Activated CD8-positive, alpha-beta T cell treated with anti-CD3 and anti-CD28 coated beads for 36 hours (primary cell): ENCODE results near the gene ZNF678. TPM values are rescaled to one million over a fixed set of nuclear protein-coding genes. Genes with fewer than 3 reads are reported as not detected.

ENCODE experiments used
- ATAC-seq: fragments of 200-7000 bp; cut with Tn5 transposase; one replicate; pipeline ENCODE4 v1.10.0; 2021; ENCODE audit warnings: mild to moderate bottlenecking, moderate library complexity
- CTCF ChIA-PET: fragments of 350-600 bp; sonication (Branson Sonifier 250); formaldehyde crosslinking; loops from one replicate; lab custom pipeline; 2021; ENCODE audit warnings: antibody characterized with exemption; lab: Charles Lee
- POLR2A ChIA-PET: fragments of 350-600 bp; sonication (Branson Sonifier 250); formaldehyde crosslinking; loops from one replicate; lab custom pipeline; 2021; ENCODE audit warnings: antibody characterized with exemption; lab: Charles Lee
- DNase-seq: peaks from one replicate; pipeline ENCODE4 v3.0.0-alpha.2; 2020
- H3K27ac Mint-ChIP-seq: one replicate; pipeline ENCODE4 v1.8.0; 2021; ENCODE audit warnings: mild to moderate bottlenecking, mixed read lengths
- H3K27me3 Mint-ChIP-seq: one replicate; pipeline ENCODE4 v1.8.0; 2021; ENCODE audit warnings: mixed read lengths
- H3K36me3 Mint-ChIP-seq: one replicate; pipeline ENCODE4 v1.8.0; 2021; ENCODE audit warnings: low read depth, mixed read lengths
- H3K4me1 Mint-ChIP-seq: one replicate; pipeline ENCODE4 v1.8.0; 2021; ENCODE audit warnings: low read depth, mixed read lengths
- H3K4me3 Mint-ChIP-seq: one replicate; pipeline ENCODE4 v1.8.0; 2021; ENCODE audit warnings: mild to moderate bottlenecking, moderate library complexity, mixed read lengths
- H3K9me3 Mint-ChIP-seq: one replicate; pipeline ENCODE4 v1.8.0; 2021; ENCODE audit warnings: mixed read lengths
- intact Hi-C: fragments of 100-400 bp; cut with micrococcal nuclease; formaldehyde crosslinking; loops from one replicate; pipeline ENCODE4 v1.10.0; 2022
- total RNA-seq, 2 experiments: library from RNA; stranded (reverse); gene quantifications; one replicate each; pipeline ENCODE4 v1.2.3, GENCODE V29; 2021
- TF ChIP-seq, protein P1 (sequence below): fragments of 200-600 bp; IDR thresholded peaks from one replicate; pipeline ENCODE4 v1.8.0; 2022; ENCODE audit warnings: antibody characterized with exemption, mild to moderate bottlenecking

The ZNF678 gene
- total RNA-seq = 1 to 10 TPM; 6.7 to 7.4 TPM

DNA sequence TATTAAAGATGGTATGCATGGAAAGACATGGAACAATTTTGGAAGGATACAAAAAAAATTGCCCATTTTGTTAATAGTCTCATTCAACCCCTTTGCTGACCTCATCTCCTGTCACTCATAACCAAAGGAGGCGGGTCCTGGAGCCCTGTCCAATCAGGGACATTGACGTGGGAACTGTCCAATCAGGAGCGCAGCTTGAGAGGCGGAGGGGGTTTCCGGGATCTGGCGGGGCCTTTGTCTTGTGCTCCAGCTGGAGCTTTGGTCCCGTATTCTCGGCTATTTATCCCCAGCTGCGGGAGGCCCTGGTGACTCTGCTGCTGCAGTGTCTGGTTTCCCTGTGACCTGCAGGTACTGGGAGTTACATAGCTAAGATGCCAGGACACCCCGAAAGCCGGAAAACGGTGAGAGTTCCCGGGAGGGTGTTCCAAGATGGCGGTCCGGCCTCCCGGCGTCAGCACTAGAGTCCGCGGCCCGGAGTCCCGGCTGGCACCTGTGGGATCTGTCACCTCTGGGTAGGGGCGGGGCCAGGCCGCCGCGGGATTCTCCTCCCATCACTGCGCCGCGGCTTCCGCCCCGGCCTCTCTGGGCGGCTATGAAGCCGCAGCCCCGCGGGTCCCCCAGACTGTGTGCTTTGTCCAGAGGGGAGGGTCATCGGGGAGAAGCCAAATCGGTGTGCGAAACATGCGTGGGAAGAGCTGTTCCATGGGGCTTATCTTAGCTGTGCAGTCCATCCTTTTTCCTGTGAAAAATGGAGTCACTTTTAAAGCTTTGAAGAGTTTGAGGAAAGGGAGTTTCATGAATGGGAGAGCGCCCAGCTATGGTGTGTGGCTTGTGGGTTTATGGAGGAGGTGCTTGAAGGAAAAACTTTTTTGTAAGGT is at the start of gene ZNF678:
ZNF678 (plus strand) TSS at position 233 of the 878 bp plus-strand sequence. CDS start 87,436 bp downstream, outside the sequence.
- CTCF ChIA-PET = interaction anchor here (0.8 to 2.9 kb wide), 4 partner anchors 12 to 24 kb away, joined by 3 to 14 read pairs (median 3); no protein-coding TSS in a partner anchor

DNA sequence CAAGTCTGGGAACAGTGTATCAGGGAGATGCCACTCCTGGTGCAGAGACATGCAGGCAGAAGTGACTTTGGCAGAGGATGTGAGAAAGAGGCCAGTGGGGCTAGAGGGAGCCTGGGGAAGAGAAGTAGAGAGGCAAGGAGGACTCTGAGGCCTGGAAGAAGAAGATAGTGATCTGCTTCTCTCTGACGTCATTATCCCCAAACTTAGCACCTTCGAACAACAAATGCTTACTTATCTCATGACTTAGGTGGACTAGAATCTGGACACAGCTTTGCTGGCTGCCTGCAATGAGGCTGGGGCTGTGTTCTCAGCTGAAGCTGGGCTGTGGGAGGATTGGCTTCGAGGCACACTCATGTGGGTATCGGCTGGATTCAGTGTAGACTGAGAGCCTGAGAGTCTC is 44.5 kb upstream of the ZNF678 start:
- H3K9me3 Mint-ChIP-seq = no peaks in the 10 kb centered on the region
- ATAC-seq = no peak
- H3K36me3 Mint-ChIP-seq = no peaks in the 10 kb centered on the region
- H3K27me3 Mint-ChIP-seq = peaks cover 5% of the 10 kb centered on the region
- no peaks in the 10 kb centered on the region for H3K4me1 Mint-ChIP-seq
- H3K27ac Mint-ChIP-seq = no peak overlapping the region
- no peak overlapping the region for H3K4me3 Mint-ChIP-seq
- ChIA-PET CTCF (no interaction called here), POLR2A (no interaction called here)
- DNase-seq = no peak
- intact Hi-C loops = no loop called here
- TF ChIP-seq, protein P1, sequence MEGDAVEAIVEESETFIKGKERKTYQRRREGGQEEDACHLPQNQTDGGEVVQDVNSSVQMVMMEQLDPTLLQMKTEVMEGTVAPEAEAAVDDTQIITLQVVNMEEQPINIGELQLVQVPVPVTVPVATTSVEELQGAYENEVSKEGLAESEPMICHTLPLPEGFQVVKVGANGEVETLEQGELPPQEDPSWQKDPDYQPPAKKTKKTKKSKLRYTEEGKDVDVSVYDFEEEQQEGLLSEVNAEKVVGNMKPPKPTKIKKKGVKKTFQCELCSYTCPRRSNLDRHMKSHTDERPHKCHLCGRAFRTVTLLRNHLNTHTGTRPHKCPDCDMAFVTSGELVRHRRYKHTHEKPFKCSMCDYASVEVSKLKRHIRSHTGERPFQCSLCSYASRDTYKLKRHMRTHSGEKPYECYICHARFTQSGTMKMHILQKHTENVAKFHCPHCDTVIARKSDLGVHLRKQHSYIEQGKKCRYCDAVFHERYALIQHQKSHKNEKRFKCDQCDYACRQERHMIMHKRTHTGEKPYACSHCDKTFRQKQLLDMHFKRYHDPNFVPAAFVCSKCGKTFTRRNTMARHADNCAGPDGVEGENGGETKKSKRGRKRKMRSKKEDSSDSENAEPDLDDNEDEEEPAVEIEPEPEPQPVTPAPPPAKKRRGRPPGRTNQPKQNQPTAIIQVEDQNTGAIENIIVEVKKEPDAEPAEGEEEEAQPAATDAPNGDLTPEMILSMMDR = no peak

More for the DNA sequence above, at the start of gene ZNF678:
- TF ChIP-seq, protein P1 = no peak
- POLR2A ChIA-PET = interaction anchor here (0.6 to 1.0 kb wide), 3 partner anchors 22 to 1640 kb away, joined by 3 to 7 read pairs (median 3); partner anchors contain the start of gene PYCR2
- H3K36me3 Mint-ChIP-seq = peaks cover 15% of the 10 kb centered on the region
- peaks cover 26% of the 10 kb centered on the region for H3K4me1 Mint-ChIP-seq
- intact Hi-C loops = loop anchor here (10.0 kb wide), 1 partner anchor 161 kb away; no protein-coding TSS in a partner anchor
- DNase-seq = peak; percentile 96
- H3K27me3 Mint-ChIP-seq = peaks cover 23% of the 10 kb centered on the region
- H3K27ac Mint-ChIP-seq = peak within 1 kb of the TSS; percentile 94
- H3K4me3 Mint-ChIP-seq = peak within 1 kb of the TSS; percentile 85
- H3K9me3 Mint-ChIP-seq = no peaks in the 10 kb centered on the region
- peak; percentile 95 for ATAC-seq

DNA sequence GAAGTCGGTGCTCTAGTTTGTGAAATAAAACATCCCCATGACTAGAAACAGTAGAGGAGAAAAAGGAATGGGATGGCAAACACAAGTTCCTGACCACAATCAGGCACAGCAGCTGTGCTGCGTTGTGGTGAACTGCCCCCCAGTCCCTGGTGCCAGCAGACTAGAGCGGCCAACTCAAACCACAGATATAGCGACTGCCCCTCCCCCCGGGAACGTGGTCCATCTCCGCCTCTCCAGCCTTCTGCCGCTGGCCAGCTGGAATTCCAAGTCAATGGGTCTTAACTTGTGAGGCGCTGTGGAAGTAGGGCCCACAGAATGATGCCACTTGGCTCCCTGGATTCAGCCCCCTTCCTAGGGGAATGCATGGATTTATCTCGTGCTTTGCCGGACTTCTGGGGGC is 41.6 kb upstream of the ZNF678 start:
- TF ChIP-seq, protein P1 = no peak
- POLR2A ChIA-PET = no interaction called here
- intact Hi-C loops = no loop called here
- no peak for ATAC-seq
- Mint-ChIP-seq H3K27me3 (peaks cover 2% of the 10 kb centered on the region), H3K4me3 (no peak overlapping the region), H3K27ac (no peak overlapping the region), H3K4me1 (no peaks in the 10 kb centered on the region), H3K9me3 (peaks cover 10% of the 10 kb centered on the region), H3K36me3 (no peaks in the 10 kb centered on the region)
- DNase-seq = no peak
- CTCF ChIA-PET = no interaction called here

DNA sequence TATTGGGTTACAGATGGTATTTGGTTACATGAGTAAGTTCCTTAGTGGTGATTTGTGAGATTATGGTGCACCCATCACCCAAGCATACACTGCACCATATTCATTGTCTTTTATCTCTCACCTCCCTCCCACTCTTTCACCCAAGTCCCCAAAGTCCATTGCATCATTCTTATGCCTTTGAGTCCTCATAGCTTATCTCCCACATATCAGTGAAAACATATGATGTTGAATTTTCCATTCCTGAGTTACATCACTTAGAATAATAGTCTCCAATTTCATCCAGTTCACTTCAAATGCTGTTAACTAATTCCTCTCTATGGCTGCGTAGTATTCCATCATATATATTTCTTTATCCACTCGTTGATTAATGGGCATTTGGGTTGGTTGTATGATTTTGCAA is 36.8 kb upstream of the ZNF678 start:
- POLR2A ChIA-PET = no interaction called here
- H3K9me3 Mint-ChIP-seq = peaks cover 56% of the 10 kb centered on the region

More for the DNA sequence above, 36.8 kb upstream of the ZNF678 start:
- CTCF ChIA-PET = no interaction called here
- H3K36me3 Mint-ChIP-seq = peaks cover 5% of the 10 kb centered on the region
- intact Hi-C loops = no loop called here
- TF ChIP-seq, protein P1 = no peak
- H3K4me1 Mint-ChIP-seq = no peaks in the 10 kb centered on the region
- no peaks in the 10 kb centered on the region for H3K27me3 Mint-ChIP-seq
- ATAC-seq (no peak), DNase-seq (no peak)
- no peak overlapping the region for H3K27ac Mint-ChIP-seq
- H3K4me3 Mint-ChIP-seq = no peak overlapping the region
